Jurkat, Clone E6-1 (cell line): ENCODE measurements around the gene TFF3.

ENCODE experiments used
- DNase-seq: peaks from one replicate; pipeline ENCODE4 v3.0.0-alpha.2; 2011; ENCODE audit warnings: low read depth, low spot score
- H3K4me3 ChIP-seq: 2 replicates; pipeline ENCODE4 v1.5.1; 2011; ENCODE audit warnings: mild to moderate bottlenecking, low read length, control low read depth, moderate library complexity

TFF3 gene

DNA sequence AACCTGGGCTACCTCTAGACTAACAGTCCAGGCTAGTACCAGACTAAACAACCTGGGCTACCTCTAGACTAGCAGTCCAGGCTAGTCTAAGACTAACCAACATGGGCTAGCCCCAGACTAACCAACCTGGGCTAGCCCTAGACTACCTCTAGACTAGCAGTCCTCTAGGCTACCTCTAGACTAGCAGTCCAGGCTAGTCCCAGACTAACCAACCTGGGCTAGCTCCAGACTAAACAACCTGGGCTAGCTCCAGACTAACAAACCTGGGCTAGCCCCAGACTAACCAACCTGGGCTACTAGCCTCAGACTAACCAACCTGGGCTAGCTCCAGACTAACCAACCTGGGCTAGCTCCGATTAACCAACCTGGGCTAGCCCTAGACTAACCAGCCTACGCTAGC, 33.6 kb upstream of the TFF3 start:
- H3K4me3 ChIP-seq, result no peak overlapping the region
- DNase-seq, result no peak

DNA sequence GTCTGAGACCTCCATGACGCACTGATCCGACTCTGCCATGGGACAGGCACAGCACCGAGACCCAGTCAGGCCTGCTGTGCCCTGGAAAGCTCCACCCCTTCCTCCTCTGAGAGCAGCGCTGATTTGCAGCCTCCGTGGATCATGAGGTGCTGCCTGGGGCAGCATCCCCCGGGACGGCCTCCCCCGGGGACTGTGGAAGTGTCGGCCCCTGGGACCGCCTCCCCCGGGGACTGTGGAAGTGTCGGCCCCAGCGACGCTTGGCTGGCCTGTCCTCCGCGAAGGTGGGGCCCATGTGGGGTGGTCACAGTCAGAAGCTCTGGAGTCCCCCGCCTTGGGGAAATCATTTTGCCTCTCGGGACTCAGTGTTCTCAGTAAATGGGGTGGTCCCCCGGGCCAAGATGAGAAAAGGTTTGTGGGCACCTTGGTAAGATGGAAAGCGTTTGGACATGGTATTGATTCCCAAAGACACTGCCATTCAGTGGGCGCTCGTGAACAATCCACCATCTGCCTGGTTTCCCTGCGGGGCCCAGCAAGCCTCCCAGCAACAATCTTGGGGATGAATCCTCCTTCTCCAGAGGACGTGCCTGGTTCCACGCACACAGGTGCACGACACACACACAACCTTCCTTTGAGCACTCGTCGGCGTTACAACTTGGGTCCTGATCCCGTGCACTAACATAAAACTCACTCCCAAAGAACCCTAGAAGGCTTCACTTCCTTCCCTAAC, 32.6 kb upstream of the TFF3 start:
- no peak overlapping the region for H3K4me3 ChIP-seq
- no peak for DNase-seq

DNA sequence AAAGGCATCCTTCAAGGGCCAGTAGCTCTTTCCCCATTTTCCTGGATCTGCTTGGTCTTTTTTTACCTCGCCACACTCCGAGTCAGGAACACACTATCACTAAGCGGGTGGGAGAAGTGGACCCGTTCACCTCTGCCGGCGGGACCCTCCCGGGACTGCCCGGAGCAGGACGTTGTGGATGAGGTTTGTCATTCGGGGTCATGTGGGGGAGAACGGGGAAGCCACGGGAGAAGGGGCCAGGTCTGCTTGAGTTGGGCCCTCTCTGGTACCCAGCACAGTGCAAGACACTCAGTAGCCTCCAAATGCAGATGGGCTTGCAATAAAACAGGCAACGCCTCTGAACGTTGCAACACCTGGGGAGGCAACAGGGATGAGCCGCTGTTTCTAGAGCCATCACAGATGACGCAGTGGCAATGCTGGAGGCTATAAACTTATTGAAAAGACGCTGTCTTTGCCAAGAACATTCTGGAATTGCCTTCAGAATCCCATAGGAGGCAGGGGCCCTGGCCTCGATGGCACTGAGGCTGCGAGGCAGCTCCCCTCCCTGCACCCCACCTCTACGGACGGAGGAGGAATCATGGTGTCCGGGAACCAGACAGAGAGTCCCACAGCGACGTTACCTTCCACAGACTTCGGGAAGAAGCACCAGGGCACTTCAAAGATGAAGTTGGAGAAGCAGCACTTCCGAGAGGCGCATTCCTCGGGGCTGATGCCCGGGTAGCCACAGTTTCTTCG, 31.8 kb upstream of the TFF3 start:
- no peak overlapping the region for H3K4me3 ChIP-seq
- no peak for DNase-seq

DNA sequence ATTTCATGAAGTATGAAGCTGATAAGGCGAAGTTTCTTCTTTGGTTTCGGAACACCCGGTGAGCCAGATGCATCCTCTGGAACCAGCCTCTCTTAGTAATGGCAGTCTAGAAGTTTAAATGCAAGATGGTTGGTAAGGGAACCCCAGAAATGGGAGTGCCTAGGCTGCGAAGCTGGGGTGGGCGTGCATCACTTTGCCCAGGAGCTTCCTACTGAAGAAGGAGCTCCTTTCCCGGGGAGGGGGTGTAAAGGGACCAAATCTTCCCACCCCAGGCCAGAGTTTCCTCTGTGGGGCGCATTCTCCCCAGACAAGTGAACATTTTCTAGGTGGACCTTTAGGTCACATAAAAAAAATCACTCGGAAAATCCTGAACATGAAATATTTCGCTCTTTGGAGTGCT, 31.2 kb upstream of the TFF3 start:
- H3K4me3 ChIP-seq, result no peak overlapping the region
- DNase-seq, result no peak

DNA sequence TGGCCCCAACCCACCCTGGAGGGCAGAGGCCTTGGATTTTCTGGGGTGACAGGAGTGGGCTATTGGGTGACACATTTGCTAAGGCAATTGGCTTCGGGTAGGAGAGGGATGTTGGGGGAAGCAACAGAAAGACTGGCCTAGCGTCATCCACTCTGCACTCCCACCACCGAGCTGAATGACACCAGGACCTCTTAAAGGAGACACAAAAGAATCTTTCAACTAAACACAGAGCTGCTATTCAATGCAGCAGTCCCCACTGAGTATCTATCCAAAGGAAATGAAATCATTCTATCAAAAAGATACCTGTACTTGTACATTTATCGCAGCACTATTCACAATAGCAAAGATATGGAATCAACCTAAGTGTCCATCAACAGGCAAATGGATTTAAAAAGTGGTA, 29.4 kb upstream of the TFF3 start:
- no peak overlapping the region for H3K4me3 ChIP-seq
- no peak for DNase-seq

GRCh38 chr21:42343963-42344510, 28.8 kb upstream of the TFF3 start:
- no peak for DNase-seq
- H3K4me3 ChIP-seq, result no peak overlapping the region

DNA sequence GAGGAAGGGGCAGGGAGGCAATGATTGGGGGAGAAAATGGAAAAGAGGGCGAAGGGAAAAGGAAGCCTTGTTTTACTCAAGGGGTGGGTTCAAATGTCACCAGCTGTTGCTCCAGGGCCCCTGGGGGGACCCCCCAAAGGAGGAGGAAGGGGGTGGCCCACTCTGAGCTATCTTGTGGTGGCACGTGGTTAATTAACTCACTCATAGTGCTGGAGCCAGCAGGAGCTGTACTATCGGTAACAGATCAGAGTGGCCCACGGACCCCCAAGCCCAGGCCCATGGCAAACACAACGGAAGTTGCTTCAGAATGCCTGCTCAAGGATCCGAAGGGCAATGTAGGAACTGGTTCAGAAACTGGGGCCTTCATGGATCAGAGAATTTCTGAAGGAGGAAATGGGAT, 28.3 kb upstream of the TFF3 start:
- no peak overlapping the region for H3K4me3 ChIP-seq
- no peak for DNase-seq

- no peak for DNase-seq
Measured at GRCh38 chr21:42343101-42343500, 27.9 kb upstream of the TFF3 start.

GRCh38 chr21:42341776-42342542, 26.8 kb upstream of the TFF3 start:
- no peak overlapping the region for H3K4me3 ChIP-seq
- no peak for DNase-seq

More at GRCh38 chr21:42343101-42343500, 27.9 kb upstream of the TFF3 start:
- H3K4me3 ChIP-seq, result no peak overlapping the region

DNA sequence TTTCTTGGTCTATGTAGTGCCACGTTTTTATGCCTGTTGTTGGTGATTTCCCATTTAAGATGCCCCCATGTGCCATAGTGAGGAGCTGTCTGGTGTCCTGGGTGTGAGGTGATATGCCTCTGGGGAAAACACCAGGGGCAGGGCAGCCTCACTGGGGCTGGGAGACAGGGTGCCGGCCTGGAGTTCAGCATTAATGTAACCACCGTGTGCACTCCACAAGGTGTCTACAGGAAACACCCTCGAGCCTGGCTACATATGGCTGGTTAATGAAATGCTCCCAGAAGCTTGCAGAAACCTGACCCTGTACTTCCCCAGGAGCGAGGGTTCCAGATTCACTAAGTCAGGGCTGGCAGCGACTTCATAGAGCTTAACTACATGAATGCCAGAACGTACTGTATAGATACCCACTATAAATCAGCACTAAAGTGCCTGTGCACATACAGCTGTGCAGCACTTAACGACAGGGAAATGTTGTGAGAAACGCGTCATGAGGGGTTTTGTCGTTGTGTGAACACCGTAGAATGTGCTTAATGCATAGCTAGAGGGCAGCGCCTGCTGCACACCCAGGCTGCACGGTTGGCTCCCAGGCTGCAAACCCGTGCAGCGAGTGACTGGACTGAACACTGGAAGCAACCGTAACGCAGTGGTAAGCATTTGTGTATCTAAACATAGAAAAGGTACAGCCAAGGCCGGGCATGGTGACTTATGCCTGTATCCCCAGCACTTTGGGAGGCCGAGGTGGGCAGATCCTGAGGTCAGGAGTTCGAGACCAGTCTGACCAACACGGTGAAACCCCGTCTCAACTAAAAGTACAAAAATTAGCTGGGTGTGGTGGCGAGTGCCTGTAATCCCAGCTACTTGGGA, 25.2 kb upstream of the TFF3 start:
- no peak for DNase-seq
- no peak overlapping the region for H3K4me3 ChIP-seq

DNA sequence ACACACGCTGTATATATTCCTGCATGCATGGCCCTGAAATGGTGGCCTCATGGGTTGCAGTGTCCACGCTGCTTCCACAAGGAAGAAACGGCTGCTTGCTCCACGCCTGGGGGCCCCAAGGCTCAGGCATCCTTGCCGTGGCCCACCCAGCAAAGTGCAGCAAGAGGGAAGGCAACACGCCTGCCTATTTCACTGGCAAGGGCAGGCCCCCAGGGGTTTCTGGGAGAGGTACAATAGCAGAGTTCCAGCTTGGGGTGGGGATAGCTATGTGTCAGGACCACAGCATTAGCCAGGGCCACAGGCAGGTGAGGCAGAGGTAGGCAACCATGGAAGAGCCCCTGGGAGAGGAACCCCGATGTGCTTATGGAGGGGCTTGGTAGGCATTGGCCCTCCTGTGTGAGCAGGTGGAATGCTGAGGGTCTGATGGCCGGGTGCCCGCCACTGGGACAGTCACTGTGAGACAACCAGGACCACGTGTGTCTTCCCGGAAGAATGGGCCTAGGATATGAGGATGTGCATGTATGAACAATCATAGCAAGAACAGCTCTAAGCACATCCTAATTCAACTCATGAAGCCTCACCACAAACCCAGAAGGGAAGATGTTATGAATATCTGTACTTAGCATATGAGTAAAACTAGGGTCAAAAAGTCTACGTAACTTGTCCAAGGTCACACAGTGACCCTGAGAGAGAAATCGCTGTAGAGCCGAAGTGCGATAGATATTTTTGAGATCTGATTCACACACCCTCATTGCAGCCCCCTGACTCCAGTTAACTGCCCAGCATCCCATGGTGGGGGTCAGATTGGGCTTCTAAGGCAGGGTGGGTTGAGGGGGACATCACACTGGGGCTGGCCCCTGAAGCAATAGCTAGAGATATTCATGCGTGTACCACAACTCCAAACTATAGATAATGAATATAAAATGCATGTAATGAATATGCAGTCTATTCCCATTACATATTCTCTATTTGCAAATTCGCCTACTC, 23.8 kb upstream of the TFF3 start:
- DNase-seq, result no peak
- no peak overlapping the region for H3K4me3 ChIP-seq

DNA sequence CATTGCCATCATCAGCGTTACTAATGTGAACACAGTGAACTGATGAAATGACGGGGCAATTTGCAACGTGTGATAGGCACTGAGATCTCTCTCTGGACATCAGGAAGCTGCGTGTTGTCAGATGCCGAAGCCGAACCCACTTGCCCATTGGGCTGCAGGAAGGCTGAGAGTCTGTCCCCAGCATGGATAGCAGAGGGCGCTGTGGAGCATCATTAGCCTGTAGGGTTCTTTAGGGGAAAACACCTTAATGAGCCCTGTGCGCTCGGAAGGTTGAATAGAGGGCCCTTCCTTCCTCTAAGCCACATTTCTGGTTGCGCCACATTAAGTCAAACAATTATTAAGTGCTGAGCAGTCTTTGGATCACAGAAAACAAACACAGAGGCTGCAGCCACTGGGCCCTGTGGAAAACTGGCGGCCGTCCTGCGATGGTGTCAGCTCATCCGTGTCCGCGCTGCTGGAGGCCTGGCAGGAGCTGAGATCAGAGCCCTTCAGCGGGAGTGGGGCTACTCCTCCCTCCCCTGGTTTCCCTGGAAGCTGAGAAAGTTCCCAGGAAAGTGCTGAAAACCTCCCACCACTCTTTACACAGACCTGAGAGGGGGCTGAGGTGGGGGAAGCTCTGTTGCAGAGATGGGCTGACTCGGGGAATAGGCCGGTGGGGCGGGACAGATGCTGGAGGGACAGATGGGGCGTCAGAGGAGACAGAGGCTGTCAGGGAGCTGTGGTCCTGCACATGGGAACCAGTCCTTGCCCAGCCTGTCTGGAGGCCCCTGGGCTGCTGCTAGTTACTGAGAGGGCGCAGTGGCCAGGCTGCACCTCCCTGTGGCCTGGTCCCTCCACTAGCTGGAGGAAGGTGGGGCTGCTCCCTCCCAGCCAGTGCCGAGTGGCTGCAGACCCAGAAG, 22.9 kb upstream of the TFF3 start:
- no peak overlapping the region for H3K4me3 ChIP-seq
- peak; percentile 28 for DNase-seq

- no peak overlapping the region for H3K4me3 ChIP-seq
- DNase-seq, result no peak
Measured at GRCh38 chr21:42337276-42337675, 22.1 kb upstream of the TFF3 start.

DNA sequence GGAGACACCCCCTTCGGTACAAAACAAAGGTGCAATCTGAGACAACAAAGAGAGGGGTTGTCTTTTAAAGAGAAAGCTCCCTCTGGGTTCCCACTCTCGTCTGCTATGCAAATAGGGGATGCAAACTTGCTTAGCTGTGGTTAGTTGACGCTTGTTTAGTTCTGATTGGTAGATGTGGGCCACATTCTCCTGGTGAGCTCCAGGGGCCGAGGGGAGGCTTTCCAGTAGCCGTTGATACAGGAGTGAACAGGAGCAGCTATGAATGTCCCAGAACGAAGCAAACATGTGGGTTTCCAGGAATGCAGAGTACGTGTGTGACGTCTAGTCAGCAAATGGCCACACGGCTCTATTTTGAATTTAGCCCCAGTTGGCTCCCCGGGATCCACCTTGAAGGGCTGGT, 20.8 kb upstream of the TFF3 start:
- DNase-seq, result no peak
- H3K4me3 ChIP-seq, result no peak overlapping the region

DNA sequence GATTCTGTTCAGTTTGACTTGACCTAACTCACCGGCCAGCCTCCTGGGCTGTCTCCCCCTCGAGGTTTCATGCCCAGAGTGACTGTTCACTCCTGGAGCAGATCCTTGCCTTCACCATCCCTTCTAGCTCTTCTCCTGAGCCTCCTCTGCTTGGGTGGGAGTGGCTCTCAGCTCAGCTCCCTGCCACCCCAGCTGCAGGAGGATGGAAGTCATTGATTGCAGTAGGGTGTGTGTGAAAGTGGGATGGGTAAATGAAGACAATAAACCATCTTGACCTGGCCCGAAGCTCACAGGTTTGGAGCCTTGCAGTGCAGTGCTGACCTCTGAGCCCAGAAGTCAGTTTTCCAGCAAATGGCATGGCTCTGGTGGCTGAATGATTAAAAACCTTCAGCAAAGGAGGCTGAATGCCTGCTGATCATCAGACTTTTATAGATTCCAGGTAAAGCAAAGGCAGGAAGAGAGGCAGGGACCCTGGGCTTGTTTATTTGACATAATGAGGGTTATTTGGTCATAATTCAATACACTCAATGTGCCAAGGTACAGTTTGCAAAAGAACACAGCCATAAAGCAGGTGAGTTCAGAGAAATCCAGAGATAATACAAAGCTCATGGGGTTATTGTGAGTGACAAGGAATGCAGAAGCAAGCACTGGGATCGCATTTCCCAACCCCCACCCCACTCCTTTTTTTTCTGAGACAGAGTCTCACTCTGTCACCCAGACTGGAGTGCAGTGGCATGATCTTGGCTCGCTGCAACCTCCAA, 17.5 kb upstream of the TFF3 start:
- DNase-seq, result no peak

DNA sequence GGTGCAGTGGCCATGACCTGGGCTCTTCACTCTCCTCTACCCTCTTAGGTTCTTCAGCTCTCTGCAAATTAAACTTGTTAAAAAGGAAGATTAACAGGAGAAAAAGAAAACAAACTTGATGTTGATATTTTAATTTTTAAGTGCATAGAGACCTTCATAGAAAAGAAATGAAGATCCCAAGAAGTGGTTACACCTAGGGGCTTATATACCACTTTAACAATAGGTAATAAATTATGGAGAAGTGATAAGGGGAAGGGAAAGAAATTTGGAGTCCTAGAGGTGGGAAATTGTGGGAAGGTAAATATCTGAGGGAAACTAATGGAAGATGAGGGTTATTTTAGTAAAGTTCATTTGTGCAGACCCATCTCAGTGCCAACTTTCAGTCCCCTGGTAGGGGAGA, 16.5 kb upstream of the TFF3 start:
- no peak for DNase-seq
- H3K4me3 ChIP-seq, result no peak overlapping the region

More for the DNA sequence above, 17.5 kb upstream of the TFF3 start:
- no peak overlapping the region for H3K4me3 ChIP-seq
